RPMI7951 (cell line): ENCODE measurements around the gene CALB2. TPM values are rescaled to one million over a fixed set of nuclear protein-coding genes. Genes with fewer than 3 reads are reported as not detected.

Experiments
- DNase-seq: peaks from one replicate; pipeline ENCODE4 v3.0.0-alpha.2; 2012; ENCODE audit warnings: low read depth
- total RNA-seq: library from RNA; depleted of rRNA; stranded (reverse); fragments of >200 nt; shearing (Covaris generic); gene quantifications from 2 replicates; pipeline ENCODE4 v1.2.3, GENCODE V29; 2014

CALB2 gene
- total RNA-seq, 1 experiment from 2014 or later: 3.2 TPM

- no peak for DNase-seq
These were observed 28.7 kb downstream of the CALB2 start for GRCh38 chr16:71387045-71387871.

DNA sequence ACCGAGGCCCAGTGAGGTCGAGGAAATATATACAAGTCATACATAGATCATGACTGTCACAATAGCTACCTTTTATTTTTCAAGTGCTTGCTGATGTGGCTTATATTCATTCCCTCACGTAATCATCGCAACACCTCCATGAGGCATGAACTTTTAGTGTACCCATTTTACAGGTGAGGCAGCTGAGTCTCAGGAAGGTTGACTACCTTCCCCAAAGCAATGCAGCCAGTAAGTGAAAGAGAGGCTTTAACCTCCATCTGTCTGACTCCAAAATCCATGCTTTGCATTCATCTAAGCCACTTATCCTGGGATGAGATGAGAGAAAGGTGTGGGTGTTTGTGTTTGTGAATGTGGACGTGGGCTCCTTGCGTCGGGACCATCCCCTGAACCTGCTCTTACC is 30.8 kb downstream of the CALB2 start:
- DNase-seq: no peak

DNA sequence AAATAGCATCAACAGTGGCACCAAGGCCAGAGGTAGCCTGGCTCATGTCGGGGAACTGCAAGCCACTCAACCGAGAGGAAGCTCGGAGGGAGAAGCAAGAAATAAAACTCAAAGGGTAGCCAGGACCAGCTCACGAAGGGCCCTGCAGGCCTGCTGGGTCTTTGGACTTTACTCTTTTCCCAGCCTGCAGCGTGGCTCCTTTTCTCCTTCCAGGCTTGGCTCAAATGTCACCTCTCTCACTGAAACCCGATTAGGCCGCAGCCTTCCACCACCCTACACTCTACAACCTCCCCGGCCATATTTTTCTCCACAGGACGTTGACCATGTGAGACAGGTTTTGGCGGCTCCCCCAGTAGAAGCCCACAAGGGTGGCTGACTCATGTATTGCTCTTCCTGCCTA is 38.1 kb downstream of the CALB2 start:
- DNase-seq: no peak

GRCh38 chr16:71399801-71400563 is 41.5 kb downstream of the CALB2 start:
- DNase-seq: no peak

DNA sequence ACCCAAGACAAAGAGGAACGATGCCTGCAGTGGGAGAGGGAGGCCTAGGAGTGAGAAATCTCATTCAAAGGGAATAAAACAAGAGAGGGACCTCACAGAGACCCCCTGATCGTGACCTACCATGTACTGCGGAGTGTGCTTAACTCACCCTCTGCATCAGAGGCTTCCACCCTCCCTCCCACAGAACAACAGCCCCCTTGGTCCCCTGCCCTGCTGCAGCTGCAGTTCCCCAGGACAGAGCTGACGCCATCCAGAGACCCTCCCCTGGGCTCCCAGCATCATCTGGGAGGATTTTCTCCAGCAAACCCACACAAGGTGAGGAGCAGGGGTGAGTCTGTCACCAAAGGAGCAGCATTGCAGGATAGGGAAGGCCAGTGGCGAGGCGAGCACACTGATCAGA is 43.5 kb downstream of the CALB2 start:
- no peak for DNase-seq

GRCh38 chr16:71402674-71403073 is 44.2 kb downstream of the CALB2 start:
- DNase-seq: no peak

GRCh38 chr16:71404364-71404763 is 45.8 kb downstream of the CALB2 start:
- no peak for DNase-seq

- DNase-seq: no peak
These were observed 47.8 kb downstream of the CALB2 start for GRCh38 chr16:71406316-71406715.

DNA sequence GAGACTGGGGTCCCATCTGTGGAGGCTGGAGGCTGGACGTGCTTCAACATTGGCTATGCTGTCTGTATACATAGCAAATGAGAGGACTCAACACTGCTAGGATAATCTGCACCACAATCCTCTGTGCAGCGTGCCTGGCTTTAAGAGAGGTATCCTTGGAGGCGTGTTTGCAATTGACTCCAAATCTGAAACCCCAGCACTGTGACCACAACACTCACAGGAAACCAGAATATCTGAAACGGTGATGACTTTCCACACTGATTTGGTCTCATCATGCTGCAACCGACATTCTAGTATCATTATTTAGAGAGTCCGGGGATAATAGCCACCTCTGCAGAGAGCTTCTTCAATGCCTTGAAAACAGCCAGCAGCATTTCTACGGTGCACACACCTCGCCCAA is 48.2 kb downstream of the CALB2 start:
- no peak for DNase-seq

GRCh38 chr16:71407731-71408130 is 49.2 kb downstream of the CALB2 start:
- DNase-seq: no peak

- DNase-seq: no peak
These were observed 50.0 kb downstream of the CALB2 start for GRCh38 chr16:71408536-71408935.

DNA sequence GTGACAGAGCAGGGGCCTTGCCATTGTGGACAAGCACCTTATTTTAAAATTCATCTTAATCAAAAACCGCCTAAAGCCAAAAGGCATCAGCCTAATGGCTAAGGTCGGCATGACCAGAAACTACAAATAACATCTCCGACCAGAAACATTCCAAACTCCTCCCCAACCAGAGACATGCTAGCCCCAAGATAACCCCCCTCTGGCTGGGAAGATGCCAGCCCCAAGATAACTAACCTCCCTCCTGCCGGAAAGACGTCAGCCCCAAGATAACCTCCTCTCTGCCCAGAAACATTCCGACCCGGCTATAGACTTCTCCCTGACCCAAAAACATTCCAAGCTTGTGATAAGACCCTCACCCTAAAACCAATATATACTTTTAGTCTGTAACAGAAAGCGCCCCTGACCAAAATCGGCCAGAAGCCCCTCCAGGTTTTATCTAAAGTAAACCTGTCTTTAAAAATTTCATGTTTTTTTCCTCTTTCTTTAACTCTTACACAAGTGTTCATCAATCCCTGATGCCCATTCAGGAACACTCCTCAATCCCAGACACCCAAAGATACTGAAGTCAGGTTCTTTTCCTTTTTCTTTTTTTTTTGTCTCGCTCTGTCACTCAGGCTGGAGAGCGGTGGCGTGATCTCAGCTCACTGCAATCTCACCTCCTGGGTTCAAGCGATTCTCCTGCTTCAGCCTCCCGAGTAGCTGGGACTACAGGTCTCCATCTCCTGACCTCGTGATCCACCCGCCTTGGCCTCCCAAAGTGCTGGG is 50.7 kb downstream of the CALB2 start:
- no peak for DNase-seq

DNA sequence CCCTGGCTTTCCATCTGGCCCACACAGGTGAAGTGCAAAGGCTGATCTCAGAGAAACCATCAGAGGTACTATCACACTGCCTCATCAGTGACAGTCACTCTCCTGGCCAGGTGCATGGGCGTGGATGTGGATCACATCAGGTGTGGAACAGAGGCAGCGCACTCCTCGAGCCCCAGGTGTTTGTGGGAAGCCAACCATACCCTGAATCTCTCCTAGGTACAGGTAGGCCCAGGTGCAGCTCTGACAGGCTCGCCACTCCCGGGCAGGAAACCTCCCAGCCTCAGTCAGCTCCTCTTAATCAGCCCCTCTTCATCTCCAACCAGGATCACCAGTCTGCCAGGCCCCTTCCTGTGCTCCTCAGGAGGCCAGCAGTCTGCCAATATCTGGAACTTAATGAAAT is 51.6 kb downstream of the CALB2 start:
- DNase-seq: no peak

DNA sequence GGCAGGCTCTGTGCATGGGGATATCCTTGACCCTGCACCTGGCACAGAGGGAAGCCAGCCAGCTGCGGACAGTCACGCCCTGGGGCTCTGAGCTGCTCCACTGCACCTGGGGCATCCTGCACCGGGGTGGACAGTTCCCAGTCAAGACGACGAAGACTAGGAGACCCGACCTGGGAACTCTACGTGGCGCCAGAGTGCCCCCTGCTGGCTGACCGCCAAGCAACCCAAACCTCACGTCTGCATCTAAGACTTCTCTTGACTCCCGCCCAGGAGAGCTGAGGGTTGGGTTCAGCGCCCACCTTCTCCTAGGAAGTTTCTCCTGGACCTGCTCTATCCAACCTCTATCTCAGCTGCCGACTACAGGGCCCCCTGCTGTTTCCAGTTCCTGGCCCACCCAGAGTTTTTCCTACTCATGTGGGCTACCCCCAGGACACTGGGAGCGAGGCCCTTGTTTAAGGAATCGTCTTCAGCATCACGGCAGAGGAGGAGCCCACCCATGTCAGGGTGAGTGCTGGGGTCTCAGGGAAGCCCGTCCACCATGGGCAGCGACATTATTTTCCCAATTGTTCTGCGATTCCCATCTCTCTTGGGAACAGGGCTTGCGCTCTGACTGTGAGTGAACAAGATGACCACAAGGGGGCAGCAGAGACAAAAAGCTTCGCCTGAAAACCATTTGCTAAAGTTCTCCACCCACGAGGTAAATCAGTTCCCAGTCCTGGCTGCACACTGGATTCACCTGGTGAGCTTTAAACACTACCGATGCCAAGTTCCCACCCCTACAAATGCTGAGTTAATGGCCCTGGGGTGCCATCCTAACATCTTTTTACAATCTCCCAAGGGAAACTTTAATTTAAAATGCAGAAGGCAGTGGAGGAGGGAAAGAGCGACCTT is 54.0 kb downstream of the CALB2 start:
- peak; percentile 61 for DNase-seq

GRCh38 chr16:71413341-71413740 is 54.8 kb downstream of the CALB2 start:
- DNase-seq: no peak

GRCh38 chr16:71414038-71414437 is 55.5 kb downstream of the CALB2 start:
- DNase-seq: no peak

DNA sequence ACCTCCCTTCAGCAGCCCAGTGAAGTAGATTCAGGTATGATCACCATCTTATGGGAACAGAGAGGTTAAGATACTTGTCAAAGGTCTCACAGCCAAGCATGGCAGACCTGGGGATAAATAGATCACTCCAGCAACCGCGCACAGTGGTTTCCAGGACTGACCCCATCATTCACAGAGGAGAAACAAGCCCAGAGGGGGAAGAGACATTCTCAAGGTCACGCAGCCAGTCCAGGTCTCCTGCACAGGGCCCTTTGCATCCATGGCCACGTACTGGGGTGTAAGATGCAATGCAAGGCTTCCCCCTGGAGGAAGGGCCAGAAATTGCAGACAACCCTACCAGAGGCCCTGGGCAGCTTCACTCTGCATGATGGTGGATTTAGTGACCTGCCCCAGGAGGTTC is 63.4 kb downstream of the CALB2 start:
- DNase-seq: no peak

GRCh38 chr16:71423016-71423415 is 64.5 kb downstream of the CALB2 start:
- DNase-seq: no peak

DNA sequence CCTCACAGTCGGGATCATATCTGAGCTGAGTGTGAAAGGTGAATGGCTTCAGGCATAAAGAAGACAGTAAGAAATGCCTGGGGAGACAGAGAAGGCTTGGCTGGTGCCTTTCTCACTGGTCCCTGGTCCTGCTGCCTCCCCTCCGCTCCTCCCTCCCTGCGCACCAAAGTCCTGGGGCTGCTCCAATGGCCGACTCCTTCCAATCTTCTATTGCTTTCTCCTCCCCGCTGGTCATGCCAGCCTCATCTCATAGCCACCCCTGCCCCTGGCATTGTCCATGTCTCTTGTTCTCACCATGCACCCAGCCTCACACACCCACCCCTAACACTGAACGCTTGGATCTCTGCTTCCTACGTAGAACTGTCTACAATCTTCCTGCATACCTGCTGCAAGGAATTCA is 65.3 kb downstream of the CALB2 start:
- DNase-seq: no peak

DNA sequence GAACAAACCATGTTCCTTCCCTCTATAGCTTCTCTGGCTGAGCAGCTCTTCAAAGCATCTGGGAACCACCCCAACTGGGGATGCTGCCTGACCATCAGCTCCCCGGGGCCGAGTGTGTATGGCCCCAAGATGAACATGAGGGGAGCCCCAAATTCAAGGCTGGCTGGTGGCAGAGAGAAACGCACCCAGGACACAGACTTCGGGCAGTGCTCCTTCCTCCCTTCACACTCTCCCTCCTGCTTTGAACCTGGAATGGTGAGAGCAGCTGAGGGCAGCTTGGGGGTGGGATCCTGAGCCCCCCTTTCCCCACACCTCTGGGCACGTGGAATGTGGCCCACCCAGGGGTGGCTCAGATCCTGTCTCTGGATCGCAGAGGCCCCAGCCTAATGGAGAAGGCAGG is 66.1 kb downstream of the CALB2 start:
- no peak for DNase-seq

DNA sequence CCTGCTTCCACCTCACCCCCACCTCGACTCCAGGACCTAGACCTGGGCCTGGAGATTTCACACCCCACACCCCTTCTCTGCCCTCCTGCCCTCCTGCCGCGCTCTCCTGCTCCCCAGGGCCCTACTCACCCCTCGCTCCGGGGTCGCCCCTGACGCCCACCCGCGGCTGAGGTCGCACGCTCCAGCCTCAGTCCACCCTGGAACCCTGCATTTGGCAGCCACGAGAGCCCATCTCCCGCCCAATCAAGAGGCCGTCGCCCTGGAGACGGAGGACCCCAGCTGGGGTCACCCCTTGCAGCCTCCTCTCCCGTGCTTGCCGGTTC is 67.2 kb downstream of the CALB2 start:
- DNase-seq: no peak
